ENCODE data around the gene AGBL5.
"Not testable (repeated sequence)": the region's sequence is repeated elsewhere in the genome, so short reads cannot be mapped to it uniquely, and the experiment has no call there.

The AGBL5 gene

DNA sequence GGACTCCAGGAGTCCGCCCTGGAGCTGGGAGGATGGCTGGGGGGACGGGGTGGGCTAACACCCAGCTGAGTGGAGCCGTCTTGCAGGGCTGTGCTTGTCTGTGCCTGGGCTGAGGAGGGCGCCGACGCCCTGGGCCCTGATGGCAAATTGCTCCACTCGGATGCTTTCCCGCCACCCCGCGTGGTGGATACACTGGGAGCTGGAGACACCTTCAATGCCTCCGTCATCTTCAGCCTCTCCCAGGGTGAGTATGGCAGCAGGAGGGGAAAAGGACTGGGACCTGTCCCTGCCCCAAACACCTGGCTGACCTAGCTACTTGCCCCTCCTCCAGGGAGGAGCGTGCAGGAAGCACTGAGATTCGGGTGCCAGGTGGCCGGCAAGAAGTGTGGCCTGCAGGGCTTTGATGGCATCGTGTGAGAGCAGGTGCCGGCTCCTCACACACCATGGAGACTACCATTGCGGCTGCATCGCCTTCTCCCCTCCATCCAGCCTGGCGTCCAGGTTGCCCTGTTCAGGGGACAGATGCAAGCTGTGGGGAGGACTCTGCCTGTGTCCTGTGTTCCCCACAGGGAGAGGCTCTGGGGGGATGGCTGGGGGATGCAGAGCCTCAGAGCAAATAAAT is 48.0 kb downstream of the AGBL5 start:
- Histone ChIP-seq H3K4me3 (ENCODE audit: low read depth in 1 of 2, low read length in 2 of 2) (no peak overlapping the region), H3K9ac (ENCODE audit: low read length) (no peak overlapping the region), H3K27me3 (ENCODE audit: control insufficient read depth in 1 of 2, insufficient read depth in 2 of 2, low read length in 2 of 2) (no peaks in the 10 kb centered on the region)

DNA sequence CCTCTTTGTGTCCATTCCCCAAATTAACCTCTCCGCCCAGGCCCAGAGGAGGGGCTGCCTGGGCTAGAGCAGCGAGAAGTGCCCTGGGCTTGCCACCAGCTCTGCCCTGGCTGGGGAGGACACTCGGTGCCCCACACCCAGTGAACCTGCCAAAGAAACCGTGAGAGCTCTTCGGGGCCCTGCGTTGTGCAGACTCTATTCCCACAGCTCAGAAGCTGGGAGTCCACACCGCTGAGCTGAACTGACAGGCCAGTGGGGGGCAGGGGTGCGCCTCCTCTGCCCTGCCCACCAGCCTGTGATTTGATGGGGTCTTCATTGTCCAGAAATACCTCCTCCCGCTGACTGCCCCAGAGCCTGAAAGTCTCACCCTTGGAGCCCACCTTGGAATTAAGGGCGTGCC is 48.6 kb downstream of the AGBL5 start:
- Histone ChIP-seq H3K4me1 (ENCODE audit: insufficient read depth, low read length) (peaks cover 9% of the 10 kb centered on the region), H3K27ac (ENCODE audit: low read depth, low read length) (no peak overlapping the region), H3K36me3 (ENCODE audit: insufficient read depth, low read length) (no peaks in the 10 kb centered on the region)

More for the DNA sequence above, 48.0 kb downstream of the AGBL5 start:
- Histone ChIP-seq H3K9me3 (ENCODE audit: low read length) (no peaks in the 10 kb centered on the region), H3K36me3 (ENCODE audit: insufficient read depth, low read length) (no peaks in the 10 kb centered on the region), H3K27ac (ENCODE audit: low read depth, low read length) (no peak overlapping the region), H3K4me1 (ENCODE audit: insufficient read depth, low read length) (peaks cover 9% of the 10 kb centered on the region)

GRCh38 chr2:27102329-27102728 is 50.9 kb downstream of the AGBL5 start:
- no peaks in the 10 kb centered on the region for H3K4me1 ChIP-seq (ENCODE audit: insufficient read depth, low read length)
- H3K36me3 ChIP-seq (ENCODE audit: insufficient read depth, low read length), result no peaks in the 10 kb centered on the region
- H3K9me3 ChIP-seq (ENCODE audit: low read length), result no peaks in the 10 kb centered on the region
- no peak overlapping the region for H3K27ac ChIP-seq (ENCODE audit: low read depth, low read length)
- H3K4me3 ChIP-seq (ENCODE audit: low read depth in 1 of 2, low read length in 2 of 2), result no peak overlapping the region
- H3K9ac ChIP-seq (ENCODE audit: low read length), result no peak overlapping the region
- no peaks in the 10 kb centered on the region for H3K27me3 ChIP-seq (ENCODE audit: control insufficient read depth in 1 of 2, insufficient read depth in 2 of 2, low read length in 2 of 2)

More for the DNA sequence above, 48.6 kb downstream of the AGBL5 start:
- H3K27me3 ChIP-seq (ENCODE audit: control insufficient read depth in 1 of 2, insufficient read depth in 2 of 2, low read length in 2 of 2), result no peaks in the 10 kb centered on the region
- no peak overlapping the region for H3K4me3 ChIP-seq (ENCODE audit: low read depth in 1 of 2, low read length in 2 of 2)
- no peak overlapping the region for H3K9ac ChIP-seq (ENCODE audit: low read length)
- H3K9me3 ChIP-seq (ENCODE audit: low read length), result no peaks in the 10 kb centered on the region

GRCh38 chr2:27105981-27106380 is 54.5 kb downstream of the AGBL5 start:
- H3K27ac ChIP-seq (ENCODE audit: low read depth, low read length), result no peak overlapping the region
- no peak overlapping the region for H3K4me3 ChIP-seq (ENCODE audit: low read depth in 1 of 2, low read length in 2 of 2)
- H3K9ac ChIP-seq (ENCODE audit: low read length), result no peak overlapping the region
- H3K36me3 ChIP-seq (ENCODE audit: insufficient read depth, low read length), result no peaks in the 10 kb centered on the region
- no peaks in the 10 kb centered on the region for H3K27me3 ChIP-seq (ENCODE audit: control insufficient read depth in 1 of 2, insufficient read depth in 2 of 2, low read length in 2 of 2)
- no peaks in the 10 kb centered on the region for H3K9me3 ChIP-seq (ENCODE audit: low read length)
- no peaks in the 10 kb centered on the region for H3K4me1 ChIP-seq (ENCODE audit: insufficient read depth, low read length)

GRCh38 chr2:27108221-27108620 is 56.8 kb downstream of the AGBL5 start:
- Histone ChIP-seq H3K4me3 (ENCODE audit: low read depth in 1 of 2, low read length in 2 of 2) (no peak overlapping the region), H3K36me3 (ENCODE audit: insufficient read depth, low read length) (no peaks in the 10 kb centered on the region), H3K9me3 (ENCODE audit: low read length) (no peaks in the 10 kb centered on the region), H3K27me3 (ENCODE audit: control insufficient read depth in 1 of 2, insufficient read depth in 2 of 2, low read length in 2 of 2) (no peaks in the 10 kb centered on the region), H3K9ac (ENCODE audit: low read length) (no peak overlapping the region), H3K27ac (ENCODE audit: low read depth, low read length) (no peak overlapping the region), H3K4me1 (ENCODE audit: insufficient read depth, low read length) (no peaks in the 10 kb centered on the region)

- no peak overlapping the region for H3K9ac ChIP-seq (ENCODE audit: low read length)
- no peaks in the 10 kb centered on the region for H3K27me3 ChIP-seq (ENCODE audit: control insufficient read depth in 1 of 2, insufficient read depth in 2 of 2, low read length in 2 of 2)
- H3K27ac ChIP-seq (ENCODE audit: low read depth, low read length), result no peak overlapping the region
Observed at GRCh38 chr2:27109083-27109482, 57.6 kb downstream of the AGBL5 start.

DNA sequence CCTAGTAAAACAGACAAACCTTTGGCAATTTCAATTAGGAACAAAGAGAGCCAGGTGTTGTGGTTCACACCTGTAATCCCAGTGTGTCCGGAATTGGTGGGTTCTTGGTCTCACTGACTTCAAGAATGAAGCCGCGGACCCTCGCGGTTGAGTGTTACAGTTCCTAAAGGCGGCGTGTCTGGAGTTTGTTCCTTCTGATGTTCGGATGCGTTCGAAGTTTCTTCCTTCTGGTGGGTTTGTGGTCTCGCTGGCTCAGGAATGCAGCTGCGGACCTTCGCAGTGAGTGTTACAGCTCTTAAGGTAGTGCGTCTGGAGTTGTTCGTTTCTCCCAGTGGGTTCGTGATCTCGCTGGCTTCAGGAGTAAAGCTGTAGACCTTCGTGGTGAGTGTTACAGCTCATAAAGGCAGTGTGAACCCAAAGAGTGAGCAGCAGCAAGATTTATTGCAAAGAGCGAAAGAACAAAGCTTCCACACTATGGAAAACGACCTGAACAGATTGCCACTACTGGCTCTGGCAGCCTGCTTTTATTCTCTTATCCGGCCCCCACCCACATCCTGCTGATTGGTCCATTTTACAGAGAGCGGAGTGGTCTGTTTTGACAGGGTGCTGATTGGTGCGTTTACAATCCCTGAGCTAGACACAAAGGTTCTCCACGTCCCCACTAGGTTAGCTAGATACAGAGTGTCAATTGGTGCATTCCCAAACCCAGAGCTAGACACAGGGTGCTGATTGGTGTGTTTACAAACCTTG is 59.3 kb downstream of the AGBL5 start:
- H3K27ac ChIP-seq (ENCODE audit: low read depth, low read length); H3K9ac ChIP-seq (ENCODE audit: low read length); H3K36me3 ChIP-seq (ENCODE audit: insufficient read depth, low read length); H3K4me3 ChIP-seq (ENCODE audit: low read depth in 1 of 2, low read length in 2 of 2); H3K9me3 ChIP-seq (ENCODE audit: low read length); H3K27me3 ChIP-seq (ENCODE audit: control insufficient read depth in 1 of 2, insufficient read depth in 2 of 2, low read length in 2 of 2); H3K4me1 ChIP-seq (ENCODE audit: insufficient read depth, low read length): not testable (repeated sequence)

More at GRCh38 chr2:27109083-27109482, 57.6 kb downstream of the AGBL5 start:
- H3K36me3 ChIP-seq (ENCODE audit: insufficient read depth, low read length), result no peaks in the 10 kb centered on the region
- no peaks in the 10 kb centered on the region for H3K9me3 ChIP-seq (ENCODE audit: low read length)
- H3K4me1 ChIP-seq (ENCODE audit: insufficient read depth, low read length), result no peaks in the 10 kb centered on the region
- H3K4me3 ChIP-seq (ENCODE audit: low read depth in 1 of 2, low read length in 2 of 2), result no peak overlapping the region

DNA sequence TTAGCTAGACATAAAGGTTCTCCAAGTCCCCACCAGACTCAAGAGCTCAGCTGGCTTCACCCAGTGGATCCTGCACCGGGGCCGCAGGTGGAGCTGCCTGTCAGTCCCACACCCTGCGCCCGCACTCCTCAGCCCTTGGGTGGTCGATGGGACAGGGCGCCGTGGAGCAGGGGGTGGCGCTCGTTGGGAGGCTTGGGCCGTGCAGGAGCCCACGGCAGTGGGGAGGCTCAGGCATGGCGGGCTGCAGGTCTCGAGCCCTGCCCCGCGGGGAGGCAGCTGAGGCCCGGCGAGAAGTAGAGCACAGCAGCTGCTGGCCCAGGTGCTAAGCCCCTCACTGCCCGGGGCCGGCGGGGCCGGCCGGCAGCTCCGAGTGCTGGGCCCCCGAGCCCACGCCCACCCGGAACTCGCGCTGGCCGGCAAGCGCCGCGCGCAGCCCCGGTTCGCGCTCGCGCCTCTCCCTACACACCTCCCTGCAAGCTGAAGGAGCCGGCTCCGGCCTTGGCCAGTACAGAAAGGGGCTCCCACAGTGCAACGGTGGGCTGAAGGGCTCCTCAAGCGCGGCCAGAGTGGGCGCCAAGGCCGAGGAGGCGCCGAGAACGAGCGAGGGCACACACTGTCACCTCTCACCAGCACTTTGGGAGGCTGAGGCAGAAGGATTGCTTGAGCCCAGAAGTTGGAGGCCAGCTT is 60.1 kb downstream of the AGBL5 start:
- not testable (repeated sequence) for H3K27me3 ChIP-seq (ENCODE audit: control insufficient read depth in 1 of 2, insufficient read depth in 2 of 2, low read length in 2 of 2)

GRCh38 chr2:27115519-27115918 is 64.1 kb downstream of the AGBL5 start:
- Histone ChIP-seq H3K9me3 (ENCODE audit: low read length) (no peaks in the 10 kb centered on the region), H3K9ac (ENCODE audit: low read length) (no peak overlapping the region), H3K4me1 (ENCODE audit: insufficient read depth, low read length) (peaks cover 6% of the 10 kb centered on the region), H3K27ac (ENCODE audit: low read depth, low read length) (no peak overlapping the region), H3K36me3 (ENCODE audit: insufficient read depth, low read length) (no peaks in the 10 kb centered on the region), H3K4me3 (ENCODE audit: low read depth in 1 of 2, low read length in 2 of 2) (no peak overlapping the region), H3K27me3 (ENCODE audit: control insufficient read depth in 1 of 2, insufficient read depth in 2 of 2, low read length in 2 of 2) (peaks cover 8 to 13% of the 10 kb centered on the region in 2 donors)

More for the DNA sequence above, 60.1 kb downstream of the AGBL5 start:
- H3K4me3 ChIP-seq (ENCODE audit: low read depth in 1 of 2, low read length in 2 of 2); H3K27ac ChIP-seq (ENCODE audit: low read depth, low read length); H3K9me3 ChIP-seq (ENCODE audit: low read length); H3K36me3 ChIP-seq (ENCODE audit: insufficient read depth, low read length); H3K4me1 ChIP-seq (ENCODE audit: insufficient read depth, low read length); H3K9ac ChIP-seq (ENCODE audit: low read length): not testable (repeated sequence)

GRCh38 chr2:27117995-27118524 is 66.6 kb downstream of the AGBL5 start:
- Histone ChIP-seq H3K4me1 (ENCODE audit: insufficient read depth, low read length) (peaks cover 10% of the 10 kb centered on the region), H3K36me3 (ENCODE audit: insufficient read depth, low read length) (no peaks in the 10 kb centered on the region), H3K27ac (ENCODE audit: low read depth, low read length) (no peak overlapping the region), H3K27me3 (ENCODE audit: control insufficient read depth in 1 of 2, insufficient read depth in 2 of 2, low read length in 2 of 2) (peaks cover 8 to 13% of the 10 kb centered on the region in 2 donors), H3K4me3 (ENCODE audit: low read depth in 1 of 2, low read length in 2 of 2) (peak overlapping the region in 1 of 2 donors; percentile 7), H3K9ac (ENCODE audit: low read length) (no peak overlapping the region), H3K9me3 (ENCODE audit: low read length) (no peaks in the 10 kb centered on the region)

DNA sequence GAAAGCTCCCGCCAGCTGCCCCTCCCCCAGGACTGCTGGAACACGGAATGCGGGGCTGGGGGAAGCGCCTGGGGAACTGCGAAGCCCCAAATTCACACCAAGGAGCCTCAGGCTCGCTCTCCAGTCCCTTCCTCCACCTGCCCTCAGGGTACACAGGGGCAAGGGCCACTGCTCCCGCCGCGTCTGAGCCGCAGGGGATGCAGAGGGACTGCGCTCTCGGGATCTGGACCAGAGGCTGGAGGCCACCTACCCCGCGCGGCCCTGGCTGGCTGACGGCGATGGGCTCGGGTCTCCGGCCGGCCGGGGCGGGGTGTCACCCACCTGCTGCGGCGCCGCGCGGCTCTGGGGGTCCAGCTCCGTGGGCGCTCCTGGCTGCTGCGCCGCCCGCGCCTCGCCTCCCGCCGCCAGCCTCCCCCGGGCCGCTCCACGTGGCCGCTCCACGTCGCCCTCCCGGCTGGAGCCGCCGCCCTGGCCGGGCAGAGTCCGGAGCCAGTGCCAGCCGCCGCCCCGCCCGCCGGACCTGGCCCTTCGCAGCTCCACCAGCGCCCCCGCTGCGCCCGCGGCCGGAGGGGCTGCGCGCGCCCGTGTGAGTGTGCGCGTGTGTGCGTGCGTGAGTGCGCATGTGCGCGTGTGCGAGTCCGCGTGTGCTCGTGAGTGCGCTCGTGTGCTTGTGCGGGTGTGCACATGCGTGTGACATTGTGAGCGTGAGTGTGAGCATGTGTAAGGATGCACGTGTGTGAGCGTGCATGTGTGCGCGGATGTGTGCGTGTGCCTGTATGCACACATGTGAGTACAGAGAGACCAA is 67.3 kb downstream of the AGBL5 start, which contains the start of gene CGREF1:
CGREF1 (minus strand) TSS at position 604 of the 805 bp plus-strand sequence. CDS start 14,762 bp downstream, outside the sequence.
- peaks cover 13% of the 10 kb centered on the region for H3K4me1 ChIP-seq (ENCODE audit: insufficient read depth, low read length)
- H3K9ac ChIP-seq (ENCODE audit: low read length), result no peak within 1 kb of the TSS
- H3K36me3 ChIP-seq (ENCODE audit: insufficient read depth, low read length), result no peaks in the 10 kb centered on the region
- peaks cover 8 to 13% of the 10 kb centered on the region in 2 donors for H3K27me3 ChIP-seq (ENCODE audit: control insufficient read depth in 1 of 2, insufficient read depth in 2 of 2, low read length in 2 of 2)
- peak within 1 kb of the TSS; percentile 7 to 42 for H3K4me3 ChIP-seq (ENCODE audit: low read depth in 1 of 2, low read length in 2 of 2)
- no peaks in the 10 kb centered on the region for H3K9me3 ChIP-seq (ENCODE audit: low read length)
- H3K27ac ChIP-seq (ENCODE audit: low read depth, low read length), result no peak within 1 kb of the TSS

Data from muscle layer of colon (tissue), 2 donors.